Naive thymus-derived CD8-positive, alpha-beta T cell (primary cell): ENCODE data around the gene MAP3K19. TPM values are rescaled to one million over a fixed set of nuclear protein-coding genes. Genes with fewer than 3 reads are reported as not detected.
"Not testable (repeated sequence)": the region's sequence is repeated elsewhere in the genome, so short reads cannot be mapped to it uniquely, and the experiment has no call there.

Source experiments
- ATAC-seq, 2 donors: fragments of 150-1000 bp; cut with Tn5 transposase in 1 of 2; sonication (Bioruptor Pico), chemical (Tn5 transposase) in 1 of 2; 1 replicate in 1 of 2; 2 replicates in 1 of 2; pipeline ENCODE4 v1.10.0; 2021; ENCODE audit warnings: mild to moderate bottlenecking in 2 of 2, moderate library complexity in 2 of 2
- POLR2A ChIA-PET: fragments of 350-600 bp; sonication (Branson Sonifier 250); formaldehyde crosslinking; loops from one replicate; lab custom pipeline; 2021; ENCODE audit warnings: antibody characterized with exemption; lab: Charles Lee
- DNase-seq, 10 donors: peaks; one replicate each; pipeline versions ENCODE4 v3.0.0 to v3.0.0-alpha.2; 2020 to 2022
- H3K27ac Mint-ChIP-seq, 10 donors: one replicate each; pipeline ENCODE4 v1.8.0; 2020 to 2022; ENCODE audit warnings: mild to moderate bottlenecking in 10 of 10, mixed read lengths in 10 of 10, moderate library complexity in 4 of 10, inconsistent platforms in 1 of 10
- H3K27me3 Mint-ChIP-seq, 5 donors: one replicate each; pipeline ENCODE4 v1.8.0; 2021 to 2022; ENCODE audit warnings: mixed read lengths in 5 of 5
- H3K36me3 Mint-ChIP-seq, 3 donors: one replicate each; pipeline ENCODE4 v1.8.0; 2020 to 2022; ENCODE audit warnings: mixed read lengths in 3 of 3, mild to moderate bottlenecking in 2 of 3, inconsistent platforms in 1 of 3
- H3K4me1 Mint-ChIP-seq, 4 donors: one replicate each; pipeline ENCODE4 v1.8.0; 2021 to 2022; ENCODE audit warnings: mixed read lengths in 4 of 4
- H3K4me3 Mint-ChIP-seq, 10 donors: one replicate each; pipeline ENCODE4 v1.8.0; 2020 to 2022; ENCODE audit warnings: mild to moderate bottlenecking in 10 of 10, mixed read lengths in 10 of 10, moderate library complexity in 6 of 10, inconsistent platforms in 1 of 10
- H3K9me3 Mint-ChIP-seq, 9 donors: one replicate each; pipeline ENCODE4 v1.8.0; 2020 to 2022; ENCODE audit warnings: mixed read lengths in 9 of 9, mild to moderate bottlenecking in 3 of 9, inconsistent platforms in 1 of 9, moderate library complexity in 1 of 9
- polyA plus RNA-seq, 3 donors: library from polyadenylated mRNA; unstranded; fragments of 300-500 nt; fragmentation: Illumina TruSeq; gene quantifications; one replicate each; pipeline ENCODE4 v1.2.3, GENCODE V29; 2021
- total RNA-seq, 8 experiments: library from RNA in 2 of 8; stranded (reverse) in 2 of 8; gene quantifications; one replicate each; pipeline ENCODE4 v1.2.3 and lab custom pipeline; 2021 to 2026

The MAP3K19 gene
- total and polyA plus RNA-seq, 5 experiments from 2014 or later = not detected

DNA sequence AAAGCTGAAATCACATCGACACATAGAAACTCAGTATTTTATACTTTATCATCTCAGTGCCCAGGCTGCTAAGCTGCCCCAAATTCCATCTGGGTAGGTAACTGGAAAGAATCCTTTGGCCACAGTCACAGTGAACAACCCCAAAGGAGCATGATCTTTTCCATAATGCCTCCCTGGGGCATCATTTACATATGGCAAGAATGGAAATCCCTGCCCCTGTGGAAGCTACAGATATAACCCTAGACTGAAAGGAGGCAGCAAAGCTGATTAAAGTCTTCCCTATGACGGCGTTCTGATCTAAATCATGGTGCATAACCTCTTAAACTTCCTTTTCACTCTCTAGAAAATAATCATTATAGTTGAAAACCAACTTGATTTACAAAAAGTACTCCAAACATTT lies 41.5 kb downstream of the MAP3K19 start:
- POLR2A ChIA-PET = no interaction called here
- ATAC-seq (no peak), DNase-seq (no peak)
- H3K36me3 Mint-ChIP-seq = peaks cover 0 to 1% (median 0%) of the 10 kb centered on the region in 3 donors
- peaks cover 2 to 8% (median 5%) of the 10 kb centered on the region in 4 donors for H3K4me1 Mint-ChIP-seq
- H3K9me3 Mint-ChIP-seq = no peaks in the 10 kb centered on the region
- H3K27me3 Mint-ChIP-seq = peaks cover 4 to 14% (median 7%) of the 10 kb centered on the region in 5 donors
- no peak overlapping the region for H3K27ac Mint-ChIP-seq
- H3K4me3 Mint-ChIP-seq = no peak overlapping the region

- H3K27ac Mint-ChIP-seq = peak overlapping the region in 1 of 10 donors; percentile 14
- H3K4me3 Mint-ChIP-seq = peak overlapping the region in 3 of 10 donors; percentile 29 to 48 (median 36)
- peaks cover 2 to 8% (median 5%) of the 10 kb centered on the region in 4 donors for H3K4me1 Mint-ChIP-seq
- ATAC-seq (peak; percentile 80 to 98), DNase-seq (peak; percentile 47 to 81 (median 65))
- peaks cover 4 to 14% (median 7%) of the 10 kb centered on the region in 5 donors for H3K27me3 Mint-ChIP-seq
- H3K9me3 Mint-ChIP-seq = no peaks in the 10 kb centered on the region
- no peaks in the 10 kb centered on the region for H3K36me3 Mint-ChIP-seq
- POLR2A ChIA-PET = interaction anchor here (0.6 to 1.3 kb wide), 3 partner anchors 60 to 706 kb away, joined by 3 to 5 read pairs (median 4); no protein-coding TSS in a partner anchor
Measured at GRCh38 chr2:135004005-135004746, 43.1 kb downstream of the MAP3K19 start.

DNA sequence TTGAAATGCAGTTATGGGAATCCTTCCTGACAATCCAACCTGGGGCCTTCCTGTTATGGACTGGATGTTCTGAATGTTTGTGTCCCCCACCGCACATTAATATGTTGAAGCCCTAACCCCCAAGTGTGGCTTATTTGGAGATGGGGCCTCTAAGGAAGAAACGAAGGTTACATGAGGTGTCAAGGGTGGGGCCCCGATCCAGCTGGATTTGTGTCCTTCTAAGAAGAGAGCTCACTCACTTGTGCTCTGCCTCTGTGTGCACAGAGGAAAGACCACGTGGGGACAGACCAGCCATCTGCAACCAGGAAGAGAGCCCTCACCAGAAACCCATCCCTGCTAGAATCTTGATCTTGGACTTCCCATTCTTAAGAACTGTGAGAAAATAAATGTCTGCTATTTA lies 44.4 kb downstream of the MAP3K19 start:
- DNase-seq = no peak
- peaks cover 2 to 8% (median 5%) of the 10 kb centered on the region in 4 donors for H3K4me1 Mint-ChIP-seq
- H3K27me3 Mint-ChIP-seq = peaks cover 4 to 14% (median 7%) of the 10 kb centered on the region in 5 donors
- ATAC-seq = no peak
- H3K9me3 Mint-ChIP-seq = no peaks in the 10 kb centered on the region
- no peak overlapping the region for H3K27ac Mint-ChIP-seq
- POLR2A ChIA-PET = interaction anchor here (0.6 to 1.3 kb wide), 2 partner anchors 15 to 707 kb away, joined by 3 to 4 read pairs; no protein-coding TSS in a partner anchor
- H3K4me3 Mint-ChIP-seq = no peak overlapping the region
- H3K36me3 Mint-ChIP-seq = no peaks in the 10 kb centered on the region

GRCh38 chr2:134999521-134999920 lies 47.7 kb downstream of the MAP3K19 start:
- H3K36me3 Mint-ChIP-seq = no peaks in the 10 kb centered on the region
- ATAC-seq = no peak
- no peaks in the 10 kb centered on the region for H3K9me3 Mint-ChIP-seq
- H3K27me3 Mint-ChIP-seq = peaks cover 3 to 6% (median 4%) of the 10 kb centered on the region in 5 donors
- no peak overlapping the region for H3K27ac Mint-ChIP-seq
- POLR2A ChIA-PET = no interaction called here
- H3K4me3 Mint-ChIP-seq = no peak overlapping the region
- H3K4me1 Mint-ChIP-seq = peaks cover 2 to 5% (median 4%) of the 10 kb centered on the region in 4 donors
- no peak for DNase-seq

- H3K4me1 Mint-ChIP-seq = no peaks in the 10 kb centered on the region
- POLR2A ChIA-PET = no interaction called here
Measured at GRCh38 chr2:134988994-134989605, 58.1 kb downstream of the MAP3K19 start.

GRCh38 chr2:134985061-134985460 lies 62.2 kb downstream of the MAP3K19 start:
- no peaks in the 10 kb centered on the region for H3K4me1 Mint-ChIP-seq
- POLR2A ChIA-PET = no interaction called here
- peaks cover 0 to 5% (median 5%) of the 10 kb centered on the region in 3 donors for H3K36me3 Mint-ChIP-seq
- ATAC-seq (no peak), DNase-seq (no peak)
- H3K27ac Mint-ChIP-seq = no peak overlapping the region
- no peak overlapping the region for H3K4me3 Mint-ChIP-seq
- peaks cover 0 to 14% (median 7%) of the 10 kb centered on the region in 9 donors for H3K9me3 Mint-ChIP-seq
- peaks cover 0 to 17% (median 0%) of the 10 kb centered on the region in 5 donors for H3K27me3 Mint-ChIP-seq

More at GRCh38 chr2:134988994-134989605, 58.1 kb downstream of the MAP3K19 start:
- peaks cover 0 to 2% (median 2%) of the 10 kb centered on the region in 3 donors for H3K36me3 Mint-ChIP-seq
- H3K27me3 Mint-ChIP-seq = peaks cover 0 to 17% (median 2%) of the 10 kb centered on the region in 5 donors
- H3K27ac Mint-ChIP-seq = no peak overlapping the region
- H3K4me3 Mint-ChIP-seq = no peak overlapping the region
- ATAC-seq = peak in 1 of 2 donors; percentile 39
- peaks cover 0 to 10% (median 3%) of the 10 kb centered on the region in 9 donors for H3K9me3 Mint-ChIP-seq
- peak in 3 of 10 donors; percentile 24 to 35 (median 24) for DNase-seq

DNA sequence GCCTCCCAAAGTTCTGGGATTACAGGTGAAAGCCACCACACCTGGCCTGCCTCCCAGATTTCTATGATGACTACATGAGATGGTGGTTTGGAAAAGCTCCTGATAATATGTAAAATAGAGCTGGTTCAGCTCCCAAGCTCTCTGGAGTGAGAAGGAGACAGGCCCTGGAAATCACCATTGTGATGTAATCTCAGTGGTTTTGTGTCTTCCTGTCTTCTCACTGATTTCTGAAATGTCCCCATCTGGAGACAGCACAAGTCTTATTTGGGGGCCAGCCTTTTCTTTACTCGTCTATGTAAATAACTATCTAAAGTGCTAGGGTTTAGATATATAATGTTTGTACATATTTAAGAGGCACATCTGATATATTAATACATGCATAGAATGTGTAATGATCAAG lies 64.6 kb downstream of the MAP3K19 start:
- Mint-ChIP-seq H3K27me3 (peaks cover 0 to 4% (median 2%) of the 10 kb centered on the region in 5 donors), H3K27ac (no peak overlapping the region), H3K4me1 (no peaks in the 10 kb centered on the region), H3K4me3 (no peak overlapping the region), H3K9me3 (peaks cover 0 to 14% (median 7%) of the 10 kb centered on the region in 9 donors), H3K36me3 (peaks cover 2 to 5% (median 5%) of the 10 kb centered on the region in 3 donors)
- POLR2A ChIA-PET = no interaction called here
- DNase-seq (no peak), ATAC-seq (no peak)

- Mint-ChIP-seq H3K27me3 (peaks cover 0 to 4% (median 0%) of the 10 kb centered on the region in 5 donors), H3K27ac (no peak overlapping the region), H3K4me3 (no peak overlapping the region), H3K36me3 (peaks cover 2 to 5% (median 5%) of the 10 kb centered on the region in 3 donors), H3K9me3 (peaks cover 0 to 14% (median 10%) of the 10 kb centered on the region in 9 donors), H3K4me1 (no peaks in the 10 kb centered on the region)
- POLR2A ChIA-PET = no interaction called here
- ATAC-seq = no peak
- DNase-seq = no peak
Measured at GRCh38 chr2:134980639-134981038, 66.6 kb downstream of the MAP3K19 start.

DNA sequence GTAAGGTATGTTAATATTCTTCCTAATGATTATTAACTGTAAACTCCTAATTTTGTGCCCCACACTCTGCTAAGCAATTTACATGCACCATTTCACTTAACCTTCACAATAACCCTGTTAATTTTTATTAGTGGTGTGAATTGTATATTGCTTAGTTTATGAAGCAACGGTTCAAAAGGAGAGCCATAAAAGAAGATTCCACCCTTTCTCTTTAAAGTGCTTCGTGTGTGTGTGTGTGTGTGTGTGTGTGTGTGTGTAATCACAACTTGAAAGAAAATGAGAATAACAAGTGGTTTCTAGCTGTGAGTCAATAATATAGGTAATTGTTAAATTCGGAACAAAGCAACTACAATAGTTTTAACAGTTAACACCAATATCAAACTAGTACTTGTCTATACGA lies 68.0 kb downstream of the MAP3K19 start:
- Mint-ChIP-seq H3K27ac (no peak overlapping the region), H3K9me3 (peaks cover 6 to 18% (median 15%) of the 10 kb centered on the region in 9 donors), H3K4me1 (no peaks in the 10 kb centered on the region), H3K36me3 (peaks cover 2 to 11% (median 11%) of the 10 kb centered on the region in 3 donors), H3K4me3 (no peak overlapping the region), H3K27me3 (peaks cover 0 to 6% (median 2%) of the 10 kb centered on the region in 5 donors)
- no peak for ATAC-seq
- POLR2A ChIA-PET = interaction anchor here (0.6 kb wide), 1 partner anchor 414 kb away, joined by 3 read pairs; no protein-coding TSS in a partner anchor
- DNase-seq = no peak

GRCh38 chr2:134977104-134977503 lies 70.1 kb downstream of the MAP3K19 start:
- H3K36me3 Mint-ChIP-seq = peaks cover 2 to 21% (median 18%) of the 10 kb centered on the region in 3 donors
- ATAC-seq, H3K4me1 Mint-ChIP-seq, H3K27me3 Mint-ChIP-seq, H3K4me3 Mint-ChIP-seq, DNase-seq, H3K27ac Mint-ChIP-seq, POLR2A ChIA-PET: not testable (repeated sequence)
- H3K9me3 Mint-ChIP-seq = peaks cover 15 to 27% (median 23%) of the 10 kb centered on the region in 9 donors

DNA sequence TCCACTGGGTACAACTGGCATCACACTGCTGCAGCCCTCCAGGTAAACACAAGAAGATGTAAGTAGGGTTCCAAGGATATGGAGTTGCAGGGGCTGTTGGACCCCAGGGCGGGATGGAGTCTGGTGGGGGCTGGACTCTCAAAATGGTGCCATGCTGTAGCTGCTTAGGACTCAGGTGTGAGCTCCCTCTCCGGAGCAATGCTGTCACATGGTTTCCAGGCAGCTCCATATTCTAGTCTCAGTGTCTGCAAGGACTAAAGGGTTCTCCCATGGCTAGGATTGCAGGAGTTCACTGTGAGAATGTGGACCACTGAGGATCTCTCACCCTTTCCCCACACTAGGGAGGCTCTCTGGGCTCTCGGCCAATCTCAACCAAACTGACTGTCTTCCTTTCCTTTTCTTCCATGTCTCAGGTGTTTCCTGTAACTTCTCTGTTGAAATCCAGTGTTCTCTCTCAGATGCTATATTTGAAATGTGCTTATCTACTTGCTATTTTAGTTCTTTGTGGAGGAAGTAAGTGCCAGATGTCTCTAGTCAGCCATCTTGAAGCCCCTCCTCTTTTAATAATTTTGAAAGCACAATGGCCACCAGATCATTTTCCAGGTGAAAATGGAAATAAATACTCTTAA lies 71.1 kb downstream of the MAP3K19 start:
- H3K27ac Mint-ChIP-seq = no peak overlapping the region
- H3K9me3 Mint-ChIP-seq = peaks cover 15 to 32% (median 24%) of the 10 kb centered on the region in 9 donors
- ATAC-seq = no peak
- H3K4me3 Mint-ChIP-seq = no peak overlapping the region
- peaks cover 2 to 25% (median 18%) of the 10 kb centered on the region in 3 donors for H3K36me3 Mint-ChIP-seq
- H3K4me1 Mint-ChIP-seq = no peaks in the 10 kb centered on the region
- peaks cover 0 to 9% (median 2%) of the 10 kb centered on the region in 5 donors for H3K27me3 Mint-ChIP-seq
- POLR2A ChIA-PET = no interaction called here
- DNase-seq = no peak

DNA sequence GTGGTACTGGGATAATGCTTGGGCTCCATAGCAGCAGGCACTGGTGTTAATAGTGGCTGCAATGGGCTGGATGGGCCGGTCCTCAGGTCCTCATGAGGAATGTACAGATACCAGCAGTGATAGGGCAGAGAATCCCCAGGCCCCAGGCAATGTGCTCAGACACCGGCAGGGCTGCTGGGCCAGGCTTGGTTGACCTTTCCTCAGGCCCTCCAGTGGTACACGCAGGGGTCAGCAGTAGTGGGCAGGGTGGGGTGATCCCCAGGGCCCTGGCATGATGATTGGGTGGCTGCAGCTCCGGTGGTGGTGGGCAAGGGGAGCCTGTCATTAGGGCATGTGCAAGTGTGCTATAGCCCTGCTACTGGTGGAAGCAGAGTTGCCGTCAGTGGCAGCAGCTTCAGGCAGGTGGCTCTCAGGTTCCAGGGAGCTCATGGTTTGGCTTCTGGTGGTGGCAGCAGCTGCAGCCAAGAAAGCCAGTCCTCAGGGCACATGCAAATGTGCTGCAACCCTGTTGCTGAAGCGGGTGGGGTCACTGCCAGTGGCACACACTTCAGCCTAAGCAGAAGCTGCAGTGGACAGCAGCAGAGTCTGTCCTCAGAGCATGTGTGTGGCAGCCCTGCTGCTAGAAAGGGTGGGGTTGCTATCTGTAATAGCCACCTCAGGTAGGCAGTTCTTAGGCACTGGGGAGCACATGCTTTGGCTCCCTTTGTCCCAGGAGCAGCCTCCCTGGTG lies 71.8 kb downstream of the MAP3K19 start:
- peaks cover 15 to 39% (median 27%) of the 10 kb centered on the region in 9 donors for H3K9me3 Mint-ChIP-seq
- ATAC-seq (no peak), DNase-seq (no peak)
- H3K36me3 Mint-ChIP-seq = peaks cover 2 to 30% (median 18%) of the 10 kb centered on the region in 3 donors
- H3K4me3 Mint-ChIP-seq = no peak overlapping the region
- no peak overlapping the region for H3K27ac Mint-ChIP-seq
- POLR2A ChIA-PET = no interaction called here
- peaks cover 0 to 9% (median 2%) of the 10 kb centered on the region in 5 donors for H3K27me3 Mint-ChIP-seq
- no peaks in the 10 kb centered on the region for H3K4me1 Mint-ChIP-seq
